Hepatocyte (in vitro differentiated cells): ENCODE measurements around the gene CLDN15. TPM values are rescaled to one million over a fixed set of nuclear protein-coding genes. Genes with fewer than 3 reads are reported as not detected.

Experiments used
- DNase-seq: peaks from one replicate; pipeline ENCODE4 v3.0.0-alpha.2; 2016; ENCODE audit warnings: low spot score
- H2AFZ ChIP-seq: fragments of 200-600 bp; sonication (generic); 2 replicates; pipeline ENCODE4 v1.6.0; 2016; ENCODE audit warnings: antibody characterized with exemption, mild to moderate bottlenecking
- H3K27ac ChIP-seq: fragments of 200-600 bp; sonication (generic); 2 replicates; pipeline ENCODE4 v1.5.1; 2016; ENCODE audit warnings: mild to moderate bottlenecking
- H3K27me3 ChIP-seq: fragments of 200-600 bp; sonication (generic); 2 replicates; pipeline ENCODE4 v1.6.1; 2016
- H3K36me3 ChIP-seq: fragments of 200-600 bp; sonication (generic); replicated peaks from 2 replicates; pipeline ENCODE4 v1.5.1; 2016; ENCODE audit warnings: low read depth; ENCODE audit not compliant: insufficient read depth
- H3K4me1 ChIP-seq: fragments of 200-600 bp; sonication (generic); 2 replicates; pipeline ENCODE4 v1.5.1; 2016; ENCODE audit warnings: mild to moderate bottlenecking, moderate library complexity; ENCODE audit not compliant: insufficient read depth
- H3K4me2 ChIP-seq: fragments of 200-600 bp; sonication (generic); 2 replicates; pipeline ENCODE4 v1.6.0; 2016
- H3K4me3 ChIP-seq: fragments of 200-600 bp; sonication (generic); 2 replicates; pipeline ENCODE4 v1.5.1; 2016; ENCODE audit warnings: mild to moderate bottlenecking
- H3K79me2 ChIP-seq: fragments of 200-600 bp; sonication (generic); 2 replicates; pipeline ENCODE4 v1.6.0; 2017; ENCODE audit warnings: mild to moderate bottlenecking
- H3K9me2 ChIP-seq: fragments of 200-600 bp; sonication (generic); replicated peaks from 2 replicates; pipeline ENCODE4 v1.6.0; 2017; ENCODE audit warnings: mild to moderate bottlenecking; ENCODE audit not compliant: insufficient read depth
- H3K9me3 ChIP-seq: fragments of 200-600 bp; sonication (generic); 2 replicates; pipeline ENCODE4 v1.5.1; 2016; ENCODE audit warnings: low read depth, mild to moderate bottlenecking
- H4K20me1 ChIP-seq: fragments of 200-600 bp; sonication (generic); 2 replicates; pipeline ENCODE4 v1.6.0; 2016; ENCODE audit warnings: mild to moderate bottlenecking; ENCODE audit not compliant: insufficient read depth, poor library complexity, severe bottlenecking
- CTCF ChIP-seq: fragments of 200-600 bp; sonication (generic); IDR thresholded peaks from 2 replicates; pipeline ENCODE4 v1.5.1; 2016; ENCODE audit warnings: antibody characterized with exemption, mild to moderate bottlenecking; ENCODE audit not compliant: poor library complexity
- EZH2 ChIP-seq: fragments of 200-600 bp; sonication (generic); IDR thresholded peaks from 2 replicates; pipeline ENCODE4 v1.6.1; 2016; ENCODE audit warnings: antibody characterized with exemption, mild to moderate bottlenecking, borderline replicate concordance
- EZH2phosphoT487 ChIP-seq: fragments of 200-600 bp; sonication (generic); IDR thresholded peaks from one replicate; pipeline ENCODE4 v1.6.1; 2018; ENCODE audit warnings: antibody characterized with exemption, mild to moderate bottlenecking, low read depth, moderate library complexity; ENCODE audit not compliant: unreplicated experiment, severe bottlenecking
- WGBS: methylation state at CpG from one replicate; pipeline ENCODE4 v1.1.6; 2016; ENCODE audit warnings: low lambda C conversion rate; ENCODE audit errors: missing lambda C conversion rate; 5-methylcytosine and 5-hydroxymethylcytosine counted together
- polyA plus RNA-seq: library from polyadenylated mRNA; unstranded; fragments of >200 nt; fragmentation: Nextera tagmentation; extraction: Ambion mirVana; gene quantifications from 2 replicates; pipeline ENCODE4 v1.2.1, GENCODE V29; 2016
- total RNA-seq: library from RNA; depleted of rRNA; stranded (reverse); fragments of >200 nt; gene quantifications from 2 replicates; pipeline ENCODE4 v1.2.3, GENCODE V29; 2014

CLDN15 gene
- total and polyA plus RNA-seq, 2 experiments from 2014 or later = 14.3 to 25.7 TPM

GRCh38 chr7:101241015-101241363 is 3.4 kb upstream of the CLDN15 start:
- Histone ChIP-seq H3K79me2 (peaks cover 37% of the 10 kb centered on the region), H3K4me2 (no peak overlapping the region), H3K4me3 (no peak overlapping the region), H3K9me2 (no peaks in the 10 kb centered on the region), H3K9me3 (no peaks in the 10 kb centered on the region), H4K20me1 (peaks cover 13% of the 10 kb centered on the region), H2AFZ (no peak overlapping the region), H3K4me1 (peaks cover 9% of the 10 kb centered on the region), H3K36me3 (no peaks in the 10 kb centered on the region), H3K27me3 (no peaks in the 10 kb centered on the region), H3K27ac (no peak overlapping the region)
- no peak for TF ChIP-seq CTCF
- TF ChIP-seq EZH2phosphoT487 = no peak
- TF ChIP-seq EZH2 = no peak
- no peak for DNase-seq
- 93% methylated on average over 11 of the region's 12 CpGs for WGBS

GRCh38 chr7:101240226-101241014 is 2.8 kb upstream of the CLDN15 start:
- DNase-seq = no peak
- Histone ChIP-seq H3K9me3 (no peaks in the 10 kb centered on the region), H2AFZ (no peak overlapping the region), H3K4me2 (no peak overlapping the region), H3K36me3 (no peaks in the 10 kb centered on the region), H4K20me1 (peaks cover 13% of the 10 kb centered on the region), H3K27ac (no peak overlapping the region), H3K4me3 (no peak overlapping the region), H3K27me3 (no peaks in the 10 kb centered on the region), H3K79me2 (peaks cover 32% of the 10 kb centered on the region), H3K9me2 (no peaks in the 10 kb centered on the region), H3K4me1 (peaks cover 9% of the 10 kb centered on the region)
- 93% methylated on average over 32 of the region's 32 CpGs for WGBS
- TF ChIP-seq EZH2 (no peak), CTCF (no peak), EZH2phosphoT487 (no peak)

GRCh38 chr7:101239951-101240220 is 2.3 kb upstream of the CLDN15 start:
- Histone ChIP-seq H3K36me3 (no peaks in the 10 kb centered on the region), H3K4me1 (peaks cover 9% of the 10 kb centered on the region), H3K4me3 (no peak overlapping the region), H4K20me1 (peaks cover 13% of the 10 kb centered on the region), H3K27ac (no peak overlapping the region), H3K4me2 (no peak overlapping the region), H3K27me3 (no peaks in the 10 kb centered on the region), H2AFZ (no peak overlapping the region), H3K9me2 (no peaks in the 10 kb centered on the region), H3K9me3 (no peaks in the 10 kb centered on the region), H3K79me2 (peaks cover 31% of the 10 kb centered on the region)
- TF ChIP-seq EZH2 = no peak
- no peak for TF ChIP-seq EZH2phosphoT487
- TF ChIP-seq CTCF = no peak
- no peak for DNase-seq
- WGBS = 88% methylated on average over 9 of the region's 9 CpGs
